ENCODE results near the gene TSHZ2.
"Not testable (repeated sequence)": the region's sequence is repeated elsewhere in the genome, so short reads cannot be mapped to it uniquely, and the experiment has no call there.

The TSHZ2 gene

GRCh38 chr20:53319716-53320115 lies 347.6 kb downstream of the TSHZ2 start:
- no peak for DNase-seq (ENCODE audit: low read depth)

DNA sequence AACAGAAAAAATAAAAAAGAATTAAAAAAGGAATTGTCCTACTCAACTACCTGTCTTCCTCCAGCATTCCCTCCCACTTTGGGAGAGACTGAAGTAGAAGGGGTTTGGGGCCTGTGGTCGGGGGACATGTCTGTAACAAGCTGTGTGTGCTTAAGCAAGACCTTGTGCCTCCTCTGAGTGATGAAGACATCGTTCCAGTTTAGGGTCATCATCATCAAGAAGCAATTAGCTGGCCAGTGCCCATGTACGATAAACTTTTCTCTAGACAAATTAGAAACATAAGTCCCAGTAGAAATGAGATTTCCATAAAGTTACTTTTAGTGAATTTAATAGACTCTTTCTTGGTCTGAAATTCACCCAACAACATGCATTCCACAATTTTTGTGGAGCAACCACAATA lies 348.5 kb downstream of the TSHZ2 start:
- no peak for DNase-seq (ENCODE audit: low read depth)

GRCh38 chr20:53321596-53321995 lies 349.4 kb downstream of the TSHZ2 start:
- no peak for DNase-seq (ENCODE audit: low read depth)

DNA sequence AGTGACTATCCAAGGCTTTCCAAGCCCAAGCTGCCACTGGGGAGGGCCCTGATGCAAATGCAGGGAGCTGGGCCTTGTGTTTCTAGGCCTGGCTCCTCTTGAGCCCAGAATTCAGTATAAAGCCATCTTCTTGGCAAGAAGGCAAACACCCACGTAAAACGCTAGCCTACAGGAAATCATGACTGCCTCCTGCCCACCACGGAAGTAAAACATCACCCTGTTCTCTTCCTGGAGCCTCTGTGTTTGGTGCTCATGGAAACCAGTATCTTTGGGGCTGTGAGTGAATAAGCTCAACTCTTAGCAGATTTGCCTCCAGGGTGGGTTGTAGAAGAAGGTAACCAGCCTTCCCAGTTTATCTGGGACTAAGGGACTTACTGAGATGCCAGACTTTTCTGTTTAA lies 350.5 kb downstream of the TSHZ2 start:
- no peak for DNase-seq (ENCODE audit: low read depth)

DNA sequence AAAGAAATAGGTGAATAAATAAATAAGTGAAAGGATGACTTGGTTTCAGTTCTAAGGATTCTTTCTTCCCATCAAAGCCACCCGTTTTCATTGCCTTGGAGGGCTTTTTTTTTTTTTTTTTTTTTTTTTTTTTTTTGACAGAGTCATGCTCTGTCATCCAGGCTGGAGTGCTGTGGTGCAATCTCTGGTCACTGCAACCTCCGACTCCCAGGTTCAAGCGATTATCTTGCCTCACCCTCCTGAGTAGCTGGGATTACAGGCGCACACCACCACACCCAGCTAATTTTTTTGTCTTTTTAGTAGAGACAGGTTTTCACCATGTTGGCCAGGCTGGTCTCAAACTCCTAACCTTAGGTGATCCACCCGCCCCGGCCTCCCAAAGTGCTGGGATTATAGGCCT lies 351.3 kb downstream of the TSHZ2 start:
- DNase-seq (ENCODE audit: low read depth), result not testable (repeated sequence)

DNA sequence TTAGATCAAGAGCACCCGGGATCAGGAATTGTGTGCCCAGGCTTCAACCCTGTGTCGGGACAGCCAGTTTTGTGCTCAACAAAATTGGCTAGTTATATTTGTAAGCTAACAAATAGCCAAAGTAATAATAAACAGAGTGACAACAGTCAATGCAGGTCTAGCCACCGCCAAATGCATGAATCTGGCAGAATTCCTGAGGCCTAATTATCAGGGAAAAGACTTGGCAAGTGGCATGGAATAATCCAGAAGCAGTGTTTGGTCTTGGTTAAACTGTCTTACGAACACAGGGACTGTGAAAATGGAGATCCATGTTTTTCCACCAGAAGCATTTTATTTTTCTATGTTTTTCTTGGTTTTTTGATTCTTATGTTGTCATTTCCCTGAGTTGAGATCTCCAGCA lies 352.7 kb downstream of the TSHZ2 start:
- DNase-seq (ENCODE audit: low read depth), result no peak

GRCh38 chr20:53328961-53329360 lies 356.8 kb downstream of the TSHZ2 start:
- DNase-seq (ENCODE audit: low read depth), result no peak

DNA sequence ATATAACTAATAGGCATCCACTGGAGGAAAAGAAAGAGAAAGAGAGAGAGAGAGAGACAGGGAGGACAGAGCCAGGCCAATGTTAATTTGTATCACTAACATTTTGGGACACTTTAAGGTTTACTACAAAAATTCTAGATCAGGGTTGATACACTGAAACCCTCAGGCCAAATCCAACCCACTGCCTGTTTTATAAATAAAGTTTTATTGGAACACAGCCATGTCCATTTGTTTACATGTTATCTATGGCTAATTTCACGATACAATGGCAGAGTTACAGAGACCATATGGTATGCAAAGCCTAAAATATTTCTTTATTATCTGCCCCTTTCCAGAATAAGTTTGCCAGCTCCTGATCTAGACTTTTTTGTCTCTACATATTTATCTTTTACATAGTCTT lies 357.6 kb downstream of the TSHZ2 start:
- DNase-seq (ENCODE audit: low read depth), result no peak

- DNase-seq (ENCODE audit: low read depth), result no peak
These were observed 358.5 kb downstream of the TSHZ2 start for GRCh38 chr20:53330601-53331140.

DNA sequence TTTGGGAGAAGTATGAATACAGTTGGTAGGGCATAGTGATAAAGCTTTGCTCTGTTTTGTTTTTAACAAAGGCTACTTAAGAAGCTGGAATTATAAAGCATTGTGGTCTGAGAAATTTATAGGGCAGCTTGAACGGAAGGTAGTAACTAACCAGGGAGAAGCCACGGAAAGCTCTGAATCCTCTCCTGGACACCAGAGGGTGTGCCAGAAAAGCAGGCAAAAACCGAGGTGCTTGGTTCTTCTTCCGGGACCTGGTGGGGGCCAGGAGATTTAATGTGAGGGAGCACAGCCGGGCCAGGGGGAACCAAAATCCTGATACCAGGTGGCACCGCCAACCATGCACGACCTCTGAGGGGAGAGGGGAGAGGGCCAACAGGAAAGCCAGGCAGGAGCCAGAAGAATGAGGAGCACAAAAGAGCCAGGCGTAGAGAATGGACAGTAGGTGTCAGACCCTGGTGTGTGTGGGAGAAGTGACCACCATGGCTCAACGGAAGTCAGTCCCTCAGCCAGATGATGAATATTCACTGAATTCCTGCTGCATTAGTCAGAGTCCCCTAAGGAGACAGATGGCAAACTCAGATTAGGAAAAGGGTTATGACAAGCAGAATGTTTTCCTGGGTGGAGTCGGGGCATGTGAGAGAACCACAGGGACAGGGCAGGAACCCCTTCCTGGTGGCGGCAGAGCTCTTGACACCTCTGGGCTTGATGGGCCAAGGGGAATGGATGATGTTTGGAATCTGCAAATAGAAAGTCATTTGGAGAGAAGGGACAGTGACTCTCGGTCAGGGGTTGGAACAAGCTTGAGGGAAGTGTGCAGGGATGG lies 359.2 kb downstream of the TSHZ2 start:
- DNase-seq (ENCODE audit: low read depth), result peak; percentile 99

GRCh38 chr20:53332022-53332837 lies 360.1 kb downstream of the TSHZ2 start:
- DNase-seq (ENCODE audit: low read depth), result no peak

GRCh38 chr20:53334861-53335260 lies 362.7 kb downstream of the TSHZ2 start:
- no peak for DNase-seq (ENCODE audit: low read depth)

- no peak for DNase-seq (ENCODE audit: low read depth)
These were observed 363.4 kb downstream of the TSHZ2 start for GRCh38 chr20:53335555-53335954.

DNA sequence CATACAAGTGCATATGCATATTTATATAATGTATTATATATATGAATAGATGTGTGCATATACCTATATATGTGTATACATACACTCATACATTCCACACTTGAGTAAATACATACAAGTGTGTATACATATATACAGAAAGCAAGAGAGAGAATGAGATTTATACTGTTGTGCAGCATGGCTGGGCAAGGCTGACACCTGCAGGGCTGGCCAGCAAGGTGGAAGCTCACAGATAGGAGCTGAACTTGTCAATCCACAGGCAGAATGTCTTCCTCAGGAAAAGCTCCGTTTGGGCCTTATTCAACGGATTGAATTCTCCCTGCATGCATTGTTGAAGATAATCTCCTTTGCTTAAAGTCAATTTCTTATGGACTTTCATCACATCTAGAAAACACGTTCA lies 364.7 kb downstream of the TSHZ2 start:
- DNase-seq (ENCODE audit: low read depth), result no peak

- no peak for DNase-seq (ENCODE audit: low read depth)
These were observed 365.4 kb downstream of the TSHZ2 start for GRCh38 chr20:53337390-53338101.

DNA sequence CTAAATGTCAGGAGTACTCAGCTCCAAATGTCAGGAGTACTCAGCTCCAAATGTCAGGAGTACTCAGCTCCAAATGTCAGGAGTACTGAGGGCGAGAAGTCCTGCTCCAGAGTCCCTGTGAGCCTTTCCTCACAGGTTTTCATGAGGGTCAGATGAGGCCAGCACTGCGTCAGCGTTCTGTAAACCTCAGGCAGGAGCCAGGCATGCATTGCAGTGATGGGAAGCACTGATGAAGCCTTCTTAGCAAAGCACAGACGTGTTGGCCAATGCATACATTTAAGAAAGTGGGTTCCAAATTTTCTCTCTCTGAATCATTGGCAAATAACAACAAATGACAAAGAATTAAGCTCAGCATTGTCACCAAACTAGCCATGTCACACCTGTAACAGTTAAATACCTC lies 366.6 kb downstream of the TSHZ2 start:
- DNase-seq (ENCODE audit: low read depth), result no peak

- DNase-seq (ENCODE audit: low read depth), result no peak
These were observed 370.3 kb downstream of the TSHZ2 start for GRCh38 chr20:53342429-53342828.

DNA sequence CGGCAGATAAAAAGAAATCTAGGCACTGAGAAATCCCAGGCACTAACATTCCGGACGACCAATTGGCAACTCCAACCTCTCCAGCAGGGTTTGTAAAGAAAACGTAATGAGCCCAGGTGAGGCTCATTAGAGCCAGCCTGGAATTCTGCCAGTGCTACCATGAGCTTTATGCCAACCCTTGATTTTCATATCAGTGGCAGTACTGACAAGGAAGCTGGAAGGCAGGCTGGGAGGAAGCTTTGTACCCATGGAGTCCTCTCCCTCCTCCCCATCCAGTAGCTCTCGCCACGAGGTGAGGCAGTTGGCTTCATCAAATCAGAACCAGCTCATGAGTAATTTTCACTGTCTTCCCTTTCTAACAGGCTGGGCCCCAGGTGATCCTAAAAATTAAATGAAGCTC lies 371.3 kb downstream of the TSHZ2 start:
- DNase-seq (ENCODE audit: low read depth), result no peak

DNA sequence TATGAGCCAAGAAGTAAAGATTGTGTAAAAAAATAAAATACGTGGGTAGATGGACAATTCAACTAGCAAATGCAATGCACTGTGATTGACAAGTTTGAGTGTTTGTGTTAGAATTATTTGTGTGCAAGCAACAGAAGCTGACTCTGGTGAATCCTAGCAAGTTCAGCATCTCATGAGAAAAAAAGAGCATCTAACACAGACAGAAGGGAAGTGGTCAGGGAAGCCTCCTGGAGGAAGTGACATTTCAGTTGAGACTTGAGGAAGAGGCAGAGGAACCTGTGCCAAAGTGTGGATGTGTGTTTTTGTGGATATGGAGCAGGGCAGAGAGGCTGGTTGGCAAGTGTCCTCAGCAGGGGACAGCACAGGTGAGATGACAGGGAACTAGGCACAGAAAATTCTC lies 372.7 kb downstream of the TSHZ2 start:
- no peak for DNase-seq (ENCODE audit: low read depth)

DNA sequence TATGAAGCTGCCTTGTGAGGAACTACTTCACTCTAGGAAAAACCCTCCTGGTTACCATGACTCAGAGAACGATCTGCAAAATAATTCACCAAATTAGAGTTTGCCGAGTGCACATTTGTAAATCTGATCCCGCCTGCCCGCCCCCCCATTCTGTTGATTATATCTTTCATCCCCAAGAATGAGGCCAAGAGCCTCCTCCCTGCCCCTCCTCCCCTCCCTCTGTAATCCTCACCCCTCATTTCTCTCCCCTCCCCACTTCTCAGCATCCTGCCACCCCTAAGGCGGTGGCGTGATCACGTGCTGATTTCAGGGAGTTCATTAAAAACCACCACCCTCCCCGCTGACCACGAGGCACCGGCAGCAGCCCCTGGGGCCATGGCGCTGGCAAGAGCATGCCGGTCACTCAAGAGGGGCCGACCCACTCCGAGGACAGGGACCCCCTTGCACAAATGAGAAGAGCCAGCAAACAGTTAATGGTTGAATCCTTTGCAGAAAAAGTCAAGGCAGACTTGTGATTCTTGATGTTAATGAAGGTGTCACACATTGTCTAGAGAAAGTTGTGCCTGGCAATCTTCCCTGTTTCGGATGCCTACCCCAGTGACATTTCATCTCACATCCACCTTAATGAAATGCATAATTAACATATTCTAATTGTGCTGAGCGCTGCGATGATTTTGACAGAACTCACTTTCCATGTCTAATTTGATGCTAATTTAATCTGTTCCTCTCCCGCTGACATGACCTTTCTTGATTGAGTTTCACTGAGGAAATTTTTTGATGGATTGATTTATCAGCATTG lies 373.6 kb downstream of the TSHZ2 start:
- DNase-seq (ENCODE audit: low read depth), result no peak

- no peak for DNase-seq (ENCODE audit: low read depth)
These were observed 374.1 kb downstream of the TSHZ2 start for GRCh38 chr20:53346335-53346648.

DNA sequence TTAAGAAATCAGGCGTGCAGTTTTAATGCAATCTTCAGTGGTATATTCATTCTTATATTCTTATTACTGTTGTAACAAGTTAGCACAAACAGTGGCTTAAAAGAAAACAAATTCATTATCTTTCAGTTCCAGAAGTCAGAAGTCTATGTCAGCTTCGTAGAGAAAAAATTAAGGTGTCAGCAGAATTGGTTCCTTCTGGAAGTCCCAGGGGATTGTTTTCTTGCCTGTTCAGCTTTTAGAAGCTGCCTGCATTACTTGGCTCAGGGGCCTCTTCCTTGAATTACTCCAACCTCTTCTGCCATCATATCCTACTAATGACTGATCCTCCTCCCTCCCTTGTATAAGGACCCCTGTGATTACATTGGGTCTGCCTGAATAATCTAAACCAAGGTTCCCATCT lies 377.6 kb downstream of the TSHZ2 start:
- no peak for DNase-seq (ENCODE audit: low read depth)
